Skeletal muscle tissue (tissue), 4 donors: ENCODE data around the gene KRTAP5-9. TPM values are rescaled to one million over a fixed set of nuclear protein-coding genes. Genes with fewer than 3 reads are reported as not detected.
"Not testable (repeated sequence)": the region's sequence is repeated elsewhere in the genome, so short reads cannot be mapped to it uniquely, and the experiment has no call there.

Source experiments
- H3K27ac ChIP-seq: one replicate; pipeline ENCODE4 v1.7.0; 2013; ENCODE audit warnings: mild to moderate bottlenecking, low read depth, low read length, inconsistent platforms
- H3K27me3 ChIP-seq, 3 donors: one replicate each; pipeline ENCODE4 v1.7.0; 2013; ENCODE audit warnings: low read length in 3 of 3; ENCODE audit not compliant: control insufficient read depth in 3 of 3, insufficient read depth in 3 of 3
- H3K36me3 ChIP-seq, 3 donors: one replicate each; pipeline ENCODE4 v1.7.0; 2013; ENCODE audit warnings: low read length in 3 of 3; ENCODE audit not compliant: control insufficient read depth in 3 of 3, insufficient read depth in 3 of 3
- H3K4me1 ChIP-seq, 3 donors: one replicate each; pipeline ENCODE4 v1.7.0; 2013; ENCODE audit warnings: low read length in 3 of 3, mild to moderate bottlenecking in 3 of 3; ENCODE audit not compliant: control insufficient read depth in 3 of 3, insufficient read depth in 3 of 3
- H3K4me3 ChIP-seq, 3 donors: one replicate each; pipeline ENCODE4 v1.7.0; 2013; ENCODE audit warnings: low read length in 3 of 3
- H3K9ac ChIP-seq, 3 donors: one replicate each; pipeline ENCODE4 v1.7.0; 2013; ENCODE audit warnings: low read length in 3 of 3, mild to moderate bottlenecking in 3 of 3, moderate library complexity in 2 of 3, low read depth in 1 of 3
- H3K9me3 ChIP-seq, 3 donors: one replicate each; pipeline ENCODE4 v1.7.0; 2013; ENCODE audit warnings: low read length in 3 of 3; ENCODE audit not compliant: control insufficient read depth in 3 of 3
- total RNA-seq: library from RNA; depleted of rRNA; stranded (reverse); fragments of >200 nt; gene quantifications from one replicate; pipeline ENCODE4 v1.2.3, GENCODE V29; 2014
- donor health status: Osteomylitis.

The KRTAP5-9 gene
- total RNA-seq, 1 donor from 2014 or later: not detected

GRCh38 chr11:71505781-71506180 is 42.4 kb upstream of the KRTAP5-9 start:
- H3K36me3 ChIP-seq: peaks cover 0 to 11% (median 10%) of the 10 kb centered on the region in 3 donors
- H3K4me3 ChIP-seq: no peak overlapping the region
- no peaks in the 10 kb centered on the region for H3K27me3 ChIP-seq
- peaks cover 0 to 7% (median 0%) of the 10 kb centered on the region in 3 donors for H3K9me3 ChIP-seq
- no peak overlapping the region for H3K27ac ChIP-seq
- H3K9ac ChIP-seq: no peak overlapping the region
- no peaks in the 10 kb centered on the region for H3K4me1 ChIP-seq

GRCh38 chr11:71507102-71507501 is 41.1 kb upstream of the KRTAP5-9 start:
- Histone ChIP-seq H3K9ac (no peak overlapping the region), H3K36me3 (peaks cover 0 to 6% (median 3%) of the 10 kb centered on the region in 3 donors), H3K9me3 (peaks cover 0 to 7% (median 0%) of the 10 kb centered on the region in 3 donors), H3K4me3 (no peak overlapping the region), H3K27ac (no peak overlapping the region), H3K4me1 (no peaks in the 10 kb centered on the region), H3K27me3 (no peaks in the 10 kb centered on the region)

- Histone ChIP-seq H3K9me3 (peaks cover 0 to 3% (median 0%) of the 10 kb centered on the region in 3 donors), H3K36me3 (peaks cover 0 to 4% (median 0%) of the 10 kb centered on the region in 3 donors), H3K9ac (no peak overlapping the region), H3K27ac (no peak overlapping the region), H3K4me3 (no peak overlapping the region), H3K27me3 (no peaks in the 10 kb centered on the region), H3K4me1 (no peaks in the 10 kb centered on the region)
Observed at GRCh38 chr11:71518506-71519471, 29.4 kb upstream of the KRTAP5-9 start.

- Histone ChIP-seq H3K27ac (no peak overlapping the region), H3K9ac (no peak overlapping the region), H3K36me3 (peaks cover 0 to 4% (median 0%) of the 10 kb centered on the region in 3 donors), H3K4me1 (no peaks in the 10 kb centered on the region), H3K4me3 (no peak overlapping the region), H3K9me3 (peaks cover 0 to 3% (median 0%) of the 10 kb centered on the region in 3 donors), H3K27me3 (no peaks in the 10 kb centered on the region)
Observed at GRCh38 chr11:71519546-71519945, 28.7 kb upstream of the KRTAP5-9 start.

- Histone ChIP-seq H3K27me3 (no peaks in the 10 kb centered on the region), H3K4me3 (no peak overlapping the region), H3K27ac (no peak overlapping the region), H3K36me3 (peaks cover 0 to 4% (median 0%) of the 10 kb centered on the region in 3 donors), H3K9me3 (peaks cover 0 to 3% (median 0%) of the 10 kb centered on the region in 3 donors), H3K9ac (no peak overlapping the region), H3K4me1 (no peaks in the 10 kb centered on the region)
Observed at GRCh38 chr11:71525188-71525937, 22.9 kb upstream of the KRTAP5-9 start.

GRCh38 chr11:71525938-71526495 is 22.2 kb upstream of the KRTAP5-9 start:
- no peak overlapping the region for H3K4me3 ChIP-seq

GRCh38 chr11:71526796-71527575 is 21.2 kb upstream of the KRTAP5-9 start, which contains the start of gene KRTAP5-7:
Gene KRTAP5-7 (plus strand): TSS chr11:71527267. CDS start chr11:71527301, 34 bp downstream.
- not testable (repeated sequence) for H3K27me3 ChIP-seq, H3K4me1 ChIP-seq, H3K9ac ChIP-seq, H3K27ac ChIP-seq, H3K4me3 ChIP-seq, H3K36me3 ChIP-seq, H3K9me3 ChIP-seq

More at GRCh38 chr11:71525938-71526495, 22.2 kb upstream of the KRTAP5-9 start:
- Histone ChIP-seq H3K4me1 (no peaks in the 10 kb centered on the region), H3K27me3 (no peaks in the 10 kb centered on the region), H3K27ac (no peak overlapping the region), H3K36me3 (peaks cover 0 to 4% (median 0%) of the 10 kb centered on the region in 3 donors), H3K9ac (no peak overlapping the region), H3K9me3 (peaks cover 0 to 2% (median 0%) of the 10 kb centered on the region in 3 donors)

- Histone ChIP-seq H3K9ac (no peak overlapping the region), H3K27me3 (no peaks in the 10 kb centered on the region), H3K9me3 (no peaks in the 10 kb centered on the region), H3K36me3 (no peaks in the 10 kb centered on the region), H3K4me3 (no peak overlapping the region), H3K4me1 (no peaks in the 10 kb centered on the region), H3K27ac (no peak overlapping the region)
Observed at GRCh38 chr11:71527576-71528210, 20.5 kb upstream of the KRTAP5-9 start.

GRCh38 chr11:71530602-71531001 is 17.6 kb upstream of the KRTAP5-9 start:
- Histone ChIP-seq H3K36me3 (no peaks in the 10 kb centered on the region), H3K27ac (no peak overlapping the region), H3K9me3 (no peaks in the 10 kb centered on the region), H3K27me3 (no peaks in the 10 kb centered on the region), H3K4me1 (no peaks in the 10 kb centered on the region), H3K9ac (no peak overlapping the region), H3K4me3 (no peak overlapping the region)
